ENCODE results near the gene MAD1L1. TPM values are rescaled to one million over a fixed set of nuclear protein-coding genes. Genes with fewer than 3 reads are reported as not detected.

Gene MAD1L1
- total and polyA plus RNA-seq, 2 donors (not counting 3 experiments of a cell fraction or from before 2014, with no cell fraction given) = 34.1 to 42.3 TPM

DNA sequence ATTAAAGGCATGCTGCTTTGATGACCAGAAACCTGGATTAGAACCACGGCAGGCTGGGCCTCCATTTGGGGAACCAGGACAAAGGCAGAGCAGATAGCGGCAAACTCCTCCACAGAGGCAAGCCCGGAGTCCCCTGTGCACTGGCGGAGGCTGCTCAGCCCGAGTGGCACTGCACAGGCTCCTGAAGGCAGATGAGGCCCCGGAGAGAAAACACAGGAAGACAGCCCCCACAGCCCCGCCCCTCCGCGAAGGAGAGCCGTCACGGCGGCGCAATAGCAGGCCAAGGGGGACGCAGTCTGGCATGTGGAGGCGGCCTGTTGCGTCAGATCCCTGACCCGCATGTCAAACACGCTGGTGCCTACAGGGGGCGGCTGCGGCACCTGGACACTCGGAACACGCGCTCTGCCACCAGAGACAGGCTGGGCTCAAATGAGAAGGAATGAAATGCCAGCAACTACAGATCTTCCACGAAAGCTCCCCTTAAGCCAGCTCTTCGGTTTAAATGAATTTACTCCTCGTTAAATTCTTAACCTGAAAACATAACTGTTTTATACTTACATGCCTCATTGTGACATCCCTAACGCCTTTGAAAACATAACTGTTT, 128.5 kb downstream of the MAD1L1 start:
- Histone ChIP-seq H2AFZ (ENCODE audit: low read depth, low read length) (no peak overlapping the region), H4K20me1 (replicated peaks; ENCODE audit: control insufficient read depth, extremely low read depth, insufficient read depth, low read length) (no peaks in the 10 kb centered on the region), H3K4me3 (replicated peaks in 1 of 3; ENCODE audit: insufficient read depth in 1 of 3, low read depth in 1 of 3, low read length in 3 of 3) (no peak overlapping the region), H3K4me2 (ENCODE audit: insufficient read depth, low read length) (no peak overlapping the region), H3K27me3 (ENCODE audit: control insufficient read depth in 2 of 2, insufficient read depth in 2 of 2, low read length in 2 of 2) (no peaks in the 10 kb centered on the region), H3K9me3 (replicated peaks; ENCODE audit: control insufficient read depth, insufficient read depth, low read length) (no peaks in the 10 kb centered on the region), H3K79me2 (ENCODE audit: control insufficient read depth, insufficient read depth, low read length) (peaks cover under 1% of the 10 kb centered on the region), H3K36me3 (ENCODE audit: control insufficient read depth in 2 of 2, extremely low read depth in 1 of 2, insufficient read depth in 2 of 2, low read length in 2 of 2) (no peaks in the 10 kb centered on the region), H3K27ac (ENCODE audit: insufficient read depth, low read depth, low read length) (no peak overlapping the region), H3K9me1 (replicated peaks; ENCODE audit: control insufficient read depth, extremely low read depth, insufficient read depth, low read length) (no peaks in the 10 kb centered on the region), H3K4me1 (ENCODE audit: control insufficient read depth, extremely low read depth, insufficient read depth, low read length) (peaks cover 9% of the 10 kb centered on the region), H3K9ac (replicated peaks; ENCODE audit: extremely low read depth, insufficient read depth, low read length) (no peak overlapping the region)
- FAIRE-seq (peak; percentile 96), DNase-seq (ENCODE audit: low read depth, low spot score) (peak; percentile 87)
- dilution Hi-C loops (cut with MboI; ENCODE audit: extremely low pct_ligation_motif_present, low sequenced_read_pairs) = no loop called here
- intact Hi-C loops (cut with micrococcal nuclease) = loop anchor here (2.0 kb wide), 1 partner anchor 105 kb away; no protein-coding TSS in a partner anchor
- TF ChIP-seq, protein P1, sequence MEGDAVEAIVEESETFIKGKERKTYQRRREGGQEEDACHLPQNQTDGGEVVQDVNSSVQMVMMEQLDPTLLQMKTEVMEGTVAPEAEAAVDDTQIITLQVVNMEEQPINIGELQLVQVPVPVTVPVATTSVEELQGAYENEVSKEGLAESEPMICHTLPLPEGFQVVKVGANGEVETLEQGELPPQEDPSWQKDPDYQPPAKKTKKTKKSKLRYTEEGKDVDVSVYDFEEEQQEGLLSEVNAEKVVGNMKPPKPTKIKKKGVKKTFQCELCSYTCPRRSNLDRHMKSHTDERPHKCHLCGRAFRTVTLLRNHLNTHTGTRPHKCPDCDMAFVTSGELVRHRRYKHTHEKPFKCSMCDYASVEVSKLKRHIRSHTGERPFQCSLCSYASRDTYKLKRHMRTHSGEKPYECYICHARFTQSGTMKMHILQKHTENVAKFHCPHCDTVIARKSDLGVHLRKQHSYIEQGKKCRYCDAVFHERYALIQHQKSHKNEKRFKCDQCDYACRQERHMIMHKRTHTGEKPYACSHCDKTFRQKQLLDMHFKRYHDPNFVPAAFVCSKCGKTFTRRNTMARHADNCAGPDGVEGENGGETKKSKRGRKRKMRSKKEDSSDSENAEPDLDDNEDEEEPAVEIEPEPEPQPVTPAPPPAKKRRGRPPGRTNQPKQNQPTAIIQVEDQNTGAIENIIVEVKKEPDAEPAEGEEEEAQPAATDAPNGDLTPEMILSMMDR (IDR thresholded peaks at IDR 0.05; ENCODE audit: extremely low read depth in 1 of 2, insufficient read depth in 1 of 2, low read depth in 1 of 2, low read length in 2 of 2) = peak; percentile 75 to 86
- peak; percentile 16 for TF ChIP-seq POLR2AphosphoS5 (IDR thresholded peaks at IDR 0.05; ENCODE audit: insufficient read depth, low read depth, low read length)
- TF ChIP-seq EZH2 (IDR thresholded peaks at IDR 0.05; ENCODE audit: borderline replicate concordance, low read depth, low read length, severe bottlenecking) = no peak
- TF ChIP-seq, protein P2, sequence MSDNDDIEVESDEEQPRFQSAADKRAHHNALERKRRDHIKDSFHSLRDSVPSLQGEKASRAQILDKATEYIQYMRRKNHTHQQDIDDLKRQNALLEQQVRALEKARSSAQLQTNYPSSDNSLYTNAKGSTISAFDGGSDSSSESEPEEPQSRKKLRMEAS (IDR thresholded peaks at IDR 0.05; ENCODE audit: insufficient read depth, insufficient read length) = no peak
- TF ChIP-seq FOS (IDR thresholded peaks at IDR 0.05; ENCODE audit: borderline replicate concordance, insufficient read depth, low read length) = no peak
- TF ChIP-seq MYC (IDR thresholded peaks at IDR 0.05; ENCODE audit: low read depth, low read length) = peak; percentile 84
- no peak for TF ChIP-seq POLR2A (IDR thresholded peaks at IDR 0.05; ENCODE audit: low read depth, low read length)
- no peak for TF ChIP-seq GATA2 (IDR thresholded peaks at IDR 0.05; ENCODE audit: insufficient read depth, insufficient read length, low read depth, low read length)
- TF ChIP-seq JUN (IDR thresholded peaks at IDR 0.05; ENCODE audit: borderline replicate concordance, insufficient read depth, insufficient read length, low read depth) = no peak
- BruUV-seq (replicated peaks) = no TSS peak
- ChIA-PET POLR2A (no interaction called here), CTCF (interaction anchor here (1.0 to 1.2 kb wide), 4 partner anchors 15 to 105 kb away, joined by 3 to 6 read pairs (median 4); no protein-coding TSS in a partner anchor)
